Measurements from ENCODE around the gene HEATR5A.

Gene HEATR5A

GRCh38 chr14:31275731-31276130, 144.6 kb downstream of the HEATR5A start:
- Histone ChIP-seq H3K9me2 (ENCODE audit: low read depth, low read length) (no peaks in the 10 kb centered on the region), H3K4me3 (ENCODE audit: low read depth, low read length, poor library complexity, severe bottlenecking) (no peak overlapping the region), H3K4me1 (ENCODE audit: insufficient read depth, low read length, severe bottlenecking) (peaks cover 10% of the 10 kb centered on the region), H3K36me3 (ENCODE audit: insufficient read depth, low read length) (no peaks in the 10 kb centered on the region), H3K4me2 (ENCODE audit: low read length) (no peak overlapping the region), H3K9ac (ENCODE audit: low read length) (no peak overlapping the region), H3K9me3 (ENCODE audit: low read length) (peaks cover 12% of the 10 kb centered on the region), H3K27ac (ENCODE audit: low read depth, low read length, poor library complexity, severe bottlenecking) (no peak overlapping the region), H3K79me2 (ENCODE audit: insufficient read depth, low read length) (no peaks in the 10 kb centered on the region), H4K20me1 (ENCODE audit: insufficient read depth, low read length) (no peaks in the 10 kb centered on the region), H3F3A (ENCODE audit: insufficient read depth, low read length) (no peaks in the 10 kb centered on the region), H2AFZ (ENCODE audit: low read length) (no peak overlapping the region), H3K27me3 (ENCODE audit: insufficient read depth, low read length) (no peaks in the 10 kb centered on the region)
- TF ChIP-seq EZH2 (IDR thresholded peaks at IDR 0.05; ENCODE audit: borderline replicate concordance, low read length) (no peak), CTCF (IDR thresholded peaks at IDR 0.05; ENCODE audit: low read length) (no peak)

GRCh38 chr14:31271648-31272047, 148.7 kb downstream of the HEATR5A start:
- Histone ChIP-seq H2AFZ (ENCODE audit: low read length) (no peak overlapping the region), H3K9me3 (ENCODE audit: low read length) (peaks cover 19% of the 10 kb centered on the region), H3K4me2 (ENCODE audit: low read length) (no peak overlapping the region), H3K9me2 (ENCODE audit: low read depth, low read length) (no peaks in the 10 kb centered on the region), H3K4me3 (ENCODE audit: low read depth, low read length, poor library complexity, severe bottlenecking) (no peak overlapping the region), H3K27me3 (ENCODE audit: insufficient read depth, low read length) (no peaks in the 10 kb centered on the region), H3F3A (ENCODE audit: insufficient read depth, low read length) (no peaks in the 10 kb centered on the region), H3K27ac (ENCODE audit: low read depth, low read length, poor library complexity, severe bottlenecking) (no peak overlapping the region), H3K9ac (ENCODE audit: low read length) (no peak overlapping the region), H3K4me1 (ENCODE audit: insufficient read depth, low read length, severe bottlenecking) (peaks cover 10% of the 10 kb centered on the region), H3K79me2 (ENCODE audit: insufficient read depth, low read length) (no peaks in the 10 kb centered on the region), H3K36me3 (ENCODE audit: insufficient read depth, low read length) (no peaks in the 10 kb centered on the region), H4K20me1 (ENCODE audit: insufficient read depth, low read length) (no peaks in the 10 kb centered on the region)
- TF ChIP-seq EZH2 (IDR thresholded peaks at IDR 0.05; ENCODE audit: borderline replicate concordance, low read length) (no peak), CTCF (IDR thresholded peaks at IDR 0.05; ENCODE audit: low read length) (no peak)

GRCh38 chr14:31270196-31270772, 150.1 kb downstream of the HEATR5A start:
- Histone ChIP-seq H3K36me3 (ENCODE audit: insufficient read depth, low read length) (no peaks in the 10 kb centered on the region), H3K4me3 (ENCODE audit: low read depth, low read length, poor library complexity, severe bottlenecking) (no peak overlapping the region), H2AFZ (ENCODE audit: low read length) (no peak overlapping the region), H3K9me3 (ENCODE audit: low read length) (peaks cover 17% of the 10 kb centered on the region), H3K79me2 (ENCODE audit: insufficient read depth, low read length) (no peaks in the 10 kb centered on the region), H3K27me3 (ENCODE audit: insufficient read depth, low read length) (no peaks in the 10 kb centered on the region), H3K27ac (ENCODE audit: low read depth, low read length, poor library complexity, severe bottlenecking) (no peak overlapping the region), H4K20me1 (ENCODE audit: insufficient read depth, low read length) (no peaks in the 10 kb centered on the region), H3K4me2 (ENCODE audit: low read length) (no peak overlapping the region), H3K9ac (ENCODE audit: low read length) (no peak overlapping the region), H3K9me2 (ENCODE audit: low read depth, low read length) (no peaks in the 10 kb centered on the region), H3K4me1 (ENCODE audit: insufficient read depth, low read length, severe bottlenecking) (peaks cover 10% of the 10 kb centered on the region), H3F3A (ENCODE audit: insufficient read depth, low read length) (no peaks in the 10 kb centered on the region)
- TF ChIP-seq CTCF (IDR thresholded peaks at IDR 0.05; ENCODE audit: low read length) (no peak; the same call in 1 of the 2 replicates), EZH2 (IDR thresholded peaks at IDR 0.05; ENCODE audit: borderline replicate concordance, low read length) (no peak)
